Hepatocyte (in vitro differentiated cells): ENCODE data around the gene FAM162A. TPM values are rescaled to one million over a fixed set of nuclear protein-coding genes. Genes with fewer than 3 reads are reported as not detected.

Source experiments
- DNase-seq: peaks from one replicate; pipeline ENCODE4 v3.0.0-alpha.2; 2016; ENCODE audit warnings: low spot score
- H2AFZ ChIP-seq: fragments of 200-600 bp; sonication (generic); 2 replicates; pipeline ENCODE4 v1.6.0; 2016; ENCODE audit warnings: antibody characterized with exemption, mild to moderate bottlenecking
- H3K27ac ChIP-seq: fragments of 200-600 bp; sonication (generic); 2 replicates; pipeline ENCODE4 v1.5.1; 2016; ENCODE audit warnings: mild to moderate bottlenecking
- H3K27me3 ChIP-seq: fragments of 200-600 bp; sonication (generic); 2 replicates; pipeline ENCODE4 v1.6.1; 2016
- H3K36me3 ChIP-seq: fragments of 200-600 bp; sonication (generic); replicated peaks from 2 replicates; pipeline ENCODE4 v1.5.1; 2016; ENCODE audit warnings: low read depth; ENCODE audit not compliant: insufficient read depth
- H3K4me1 ChIP-seq: fragments of 200-600 bp; sonication (generic); 2 replicates; pipeline ENCODE4 v1.5.1; 2016; ENCODE audit warnings: mild to moderate bottlenecking, moderate library complexity; ENCODE audit not compliant: insufficient read depth
- H3K4me2 ChIP-seq: fragments of 200-600 bp; sonication (generic); 2 replicates; pipeline ENCODE4 v1.6.0; 2016
- H3K4me3 ChIP-seq: fragments of 200-600 bp; sonication (generic); 2 replicates; pipeline ENCODE4 v1.5.1; 2016; ENCODE audit warnings: mild to moderate bottlenecking
- H3K79me2 ChIP-seq: fragments of 200-600 bp; sonication (generic); 2 replicates; pipeline ENCODE4 v1.6.0; 2017; ENCODE audit warnings: mild to moderate bottlenecking
- H3K9me2 ChIP-seq: fragments of 200-600 bp; sonication (generic); replicated peaks from 2 replicates; pipeline ENCODE4 v1.6.0; 2017; ENCODE audit warnings: mild to moderate bottlenecking; ENCODE audit not compliant: insufficient read depth
- H3K9me3 ChIP-seq: fragments of 200-600 bp; sonication (generic); 2 replicates; pipeline ENCODE4 v1.5.1; 2016; ENCODE audit warnings: low read depth, mild to moderate bottlenecking
- H4K20me1 ChIP-seq: fragments of 200-600 bp; sonication (generic); 2 replicates; pipeline ENCODE4 v1.6.0; 2016; ENCODE audit warnings: mild to moderate bottlenecking; ENCODE audit not compliant: insufficient read depth, poor library complexity, severe bottlenecking
- EZH2 ChIP-seq: fragments of 200-600 bp; sonication (generic); IDR thresholded peaks from 2 replicates; pipeline ENCODE4 v1.6.1; 2016; ENCODE audit warnings: antibody characterized with exemption, mild to moderate bottlenecking, borderline replicate concordance
- EZH2phosphoT487 ChIP-seq: fragments of 200-600 bp; sonication (generic); IDR thresholded peaks from one replicate; pipeline ENCODE4 v1.6.1; 2018; ENCODE audit warnings: antibody characterized with exemption, mild to moderate bottlenecking, low read depth, moderate library complexity; ENCODE audit not compliant: unreplicated experiment, severe bottlenecking
- WGBS: methylation state at CpG from one replicate; pipeline ENCODE4 v1.1.6; 2016; ENCODE audit warnings: low lambda C conversion rate; ENCODE audit errors: missing lambda C conversion rate; 5-methylcytosine and 5-hydroxymethylcytosine counted together
- polyA plus RNA-seq: library from polyadenylated mRNA; unstranded; fragments of >200 nt; fragmentation: Nextera tagmentation; extraction: Ambion mirVana; gene quantifications from 2 replicates; pipeline ENCODE4 v1.2.1, GENCODE V29; 2016
- total RNA-seq: library from RNA; depleted of rRNA; stranded (reverse); fragments of >200 nt; gene quantifications from 2 replicates; pipeline ENCODE4 v1.2.3, GENCODE V29; 2014
- TF ChIP-seq, protein P1 (sequence below): fragments of 200-600 bp; sonication (generic); IDR thresholded peaks from 2 replicates; pipeline ENCODE4 v1.5.1; 2016; ENCODE audit warnings: antibody characterized with exemption, mild to moderate bottlenecking; ENCODE audit not compliant: poor library complexity

Gene FAM162A
- total and polyA plus RNA-seq, 2 experiments from 2014 or later, result 50.4 to 107 TPM

DNA sequence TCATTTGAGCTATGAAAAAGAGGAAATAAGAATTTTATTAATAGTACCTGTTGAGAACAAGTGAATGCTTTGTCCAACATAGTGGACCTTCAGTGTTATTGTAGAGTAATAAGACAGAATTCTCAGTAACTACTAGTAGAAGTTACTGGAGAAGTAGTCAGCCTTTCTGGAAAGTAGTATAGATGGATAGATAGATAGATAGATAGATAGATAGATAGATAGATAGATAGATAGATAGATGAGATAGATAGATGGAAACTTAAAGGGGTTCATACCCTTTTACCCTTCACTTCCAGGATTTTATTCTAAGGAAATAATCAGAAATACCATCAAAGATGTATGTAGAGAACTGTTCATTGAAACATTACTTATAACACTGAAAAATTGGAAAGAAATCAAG is 5.2 kb downstream of the FAM162A start:
- H3K4me2 ChIP-seq, result no peak overlapping the region
- TF ChIP-seq EZH2 (no peak), EZH2phosphoT487 (no peak)
- TF ChIP-seq, protein P1, sequence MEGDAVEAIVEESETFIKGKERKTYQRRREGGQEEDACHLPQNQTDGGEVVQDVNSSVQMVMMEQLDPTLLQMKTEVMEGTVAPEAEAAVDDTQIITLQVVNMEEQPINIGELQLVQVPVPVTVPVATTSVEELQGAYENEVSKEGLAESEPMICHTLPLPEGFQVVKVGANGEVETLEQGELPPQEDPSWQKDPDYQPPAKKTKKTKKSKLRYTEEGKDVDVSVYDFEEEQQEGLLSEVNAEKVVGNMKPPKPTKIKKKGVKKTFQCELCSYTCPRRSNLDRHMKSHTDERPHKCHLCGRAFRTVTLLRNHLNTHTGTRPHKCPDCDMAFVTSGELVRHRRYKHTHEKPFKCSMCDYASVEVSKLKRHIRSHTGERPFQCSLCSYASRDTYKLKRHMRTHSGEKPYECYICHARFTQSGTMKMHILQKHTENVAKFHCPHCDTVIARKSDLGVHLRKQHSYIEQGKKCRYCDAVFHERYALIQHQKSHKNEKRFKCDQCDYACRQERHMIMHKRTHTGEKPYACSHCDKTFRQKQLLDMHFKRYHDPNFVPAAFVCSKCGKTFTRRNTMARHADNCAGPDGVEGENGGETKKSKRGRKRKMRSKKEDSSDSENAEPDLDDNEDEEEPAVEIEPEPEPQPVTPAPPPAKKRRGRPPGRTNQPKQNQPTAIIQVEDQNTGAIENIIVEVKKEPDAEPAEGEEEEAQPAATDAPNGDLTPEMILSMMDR, result no peak
- no peaks in the 10 kb centered on the region for H3K9me3 ChIP-seq
- H3K4me3 ChIP-seq, result no peak overlapping the region
- H3K79me2 ChIP-seq, result peaks cover 51% of the 10 kb centered on the region
- H3K27me3 ChIP-seq, result no peaks in the 10 kb centered on the region
- H3K4me1 ChIP-seq, result peaks cover 11% of the 10 kb centered on the region
- H3K36me3 ChIP-seq, result no peaks in the 10 kb centered on the region
- DNase-seq, result no peak
- H3K9me2 ChIP-seq, result no peaks in the 10 kb centered on the region
- no peaks in the 10 kb centered on the region for H4K20me1 ChIP-seq
- no peak overlapping the region for H3K27ac ChIP-seq
- H2AFZ ChIP-seq, result no peak overlapping the region

DNA sequence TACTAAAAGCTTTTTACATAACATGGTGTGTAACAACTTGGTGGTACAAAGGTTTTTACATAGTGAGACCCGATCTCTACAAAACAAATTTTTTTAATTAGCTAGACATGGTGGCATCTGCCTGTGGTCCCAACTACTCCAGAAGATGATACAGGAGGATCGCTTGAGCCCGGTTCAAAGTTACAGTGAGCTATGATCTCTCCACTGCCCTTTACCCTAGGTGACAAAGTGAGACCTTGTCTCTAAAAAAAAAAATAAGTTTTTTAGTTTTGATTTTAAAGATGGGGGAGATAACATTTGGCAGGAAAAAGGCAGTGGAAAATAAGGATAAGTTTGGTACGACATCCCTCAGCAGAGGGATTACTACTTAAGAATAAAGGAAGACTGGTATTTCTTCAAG is 5.9 kb downstream of the FAM162A start:
- H3K27ac ChIP-seq, result no peak overlapping the region
- 92% methylated on average over 4 of the region's 4 CpGs for WGBS
- H3K9me3 ChIP-seq, result no peaks in the 10 kb centered on the region
- DNase-seq, result no peak
- no peak overlapping the region for H2AFZ ChIP-seq
- H3K79me2 ChIP-seq, result peaks cover 48% of the 10 kb centered on the region
- H4K20me1 ChIP-seq, result no peaks in the 10 kb centered on the region
- TF ChIP-seq EZH2 (no peak), EZH2phosphoT487 (no peak)
- TF ChIP-seq, protein P1, result no peak
- H3K4me3 ChIP-seq, result no peak overlapping the region
- H3K4me1 ChIP-seq, result peaks cover 13% of the 10 kb centered on the region
- H3K36me3 ChIP-seq, result no peaks in the 10 kb centered on the region
- H3K4me2 ChIP-seq, result no peak overlapping the region
- H3K9me2 ChIP-seq, result no peaks in the 10 kb centered on the region
- H3K27me3 ChIP-seq, result no peaks in the 10 kb centered on the region

DNA sequence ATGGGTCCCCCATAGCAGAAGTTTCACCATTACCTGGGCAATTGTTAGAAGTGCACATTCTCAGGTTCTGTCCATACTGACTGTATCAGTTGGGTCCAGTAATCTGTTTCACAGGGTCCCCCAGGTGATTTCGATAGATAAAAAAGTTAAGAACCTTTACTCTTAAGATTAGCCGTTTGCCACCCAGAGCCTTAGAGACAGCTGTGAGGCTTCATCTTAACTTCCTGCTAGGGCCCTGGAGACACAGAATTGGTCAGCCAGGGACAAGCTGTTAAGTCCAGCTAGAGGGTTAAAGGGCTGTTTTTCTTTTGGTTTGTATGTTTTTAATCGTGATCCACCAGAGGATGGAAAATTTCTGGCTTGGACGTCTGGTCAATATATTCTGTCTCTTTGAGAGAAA is 6.7 kb downstream of the FAM162A start:
- no peaks in the 10 kb centered on the region for H3K9me3 ChIP-seq
- DNase-seq, result no peak
- no peaks in the 10 kb centered on the region for H3K36me3 ChIP-seq
- H3K4me2 ChIP-seq, result no peak overlapping the region
- no peak overlapping the region for H3K27ac ChIP-seq
- no peaks in the 10 kb centered on the region for H4K20me1 ChIP-seq
- no peak overlapping the region for H2AFZ ChIP-seq
- peaks cover 48% of the 10 kb centered on the region for H3K79me2 ChIP-seq
- no peaks in the 10 kb centered on the region for H3K9me2 ChIP-seq
- TF ChIP-seq EZH2phosphoT487, result no peak
- H3K4me1 ChIP-seq, result peaks cover 13% of the 10 kb centered on the region
- no peak overlapping the region for H3K4me3 ChIP-seq
- WGBS, result 75% methylated on average over 4 of the region's 4 CpGs
- no peaks in the 10 kb centered on the region for H3K27me3 ChIP-seq

- TF ChIP-seq, protein P1, result no peak
- TF ChIP-seq EZH2 (no peak), EZH2phosphoT487 (no peak)
- 62% methylated on average over 2 of the region's 2 CpGs for WGBS
- no peaks in the 10 kb centered on the region for H3K36me3 ChIP-seq
- H3K4me3 ChIP-seq, result no peak overlapping the region
- DNase-seq, result no peak
- no peak overlapping the region for H3K4me2 ChIP-seq
- H3K9me2 ChIP-seq, result no peaks in the 10 kb centered on the region
- no peaks in the 10 kb centered on the region for H4K20me1 ChIP-seq
- H3K79me2 ChIP-seq, result peaks cover 38% of the 10 kb centered on the region
- H3K4me1 ChIP-seq, result peaks cover 13% of the 10 kb centered on the region
- no peak overlapping the region for H3K27ac ChIP-seq
- H3K27me3 ChIP-seq, result no peaks in the 10 kb centered on the region
- no peaks in the 10 kb centered on the region for H3K9me3 ChIP-seq
- no peak overlapping the region for H2AFZ ChIP-seq
Observed at GRCh38 chr3:122391681-122392446, 7.9 kb downstream of the FAM162A start.
